Transverse colon (tissue), 3 donors: ENCODE results near the gene ITGA1.

Experiments used
- POLR2A ChIP-seq: fragments of 450-650 bp; IDR thresholded peaks from one replicate; pipeline ENCODE4 v1.6.1; 2016; ENCODE audit warnings: antibody characterized with exemption, mild to moderate bottlenecking, moderate library complexity
- TF ChIP-seq, protein P1 (sequence below), 5 experiments: fragments of 200-600 bp in 3 of 5; fragments of 450-650 bp in 2 of 5; sonication (generic) in 3 of 5; IDR thresholded peaks; 1 replicate in 2 of 5; 2 replicates in 3 of 5; pipeline ENCODE4 v1.5.1; 2016 to 2017; ENCODE audit warnings: antibody characterized with exemption in 5 of 5, inconsistent platforms in 3 of 5, mild to moderate bottlenecking in 2 of 5, moderate library complexity in 1 of 5

DNA sequence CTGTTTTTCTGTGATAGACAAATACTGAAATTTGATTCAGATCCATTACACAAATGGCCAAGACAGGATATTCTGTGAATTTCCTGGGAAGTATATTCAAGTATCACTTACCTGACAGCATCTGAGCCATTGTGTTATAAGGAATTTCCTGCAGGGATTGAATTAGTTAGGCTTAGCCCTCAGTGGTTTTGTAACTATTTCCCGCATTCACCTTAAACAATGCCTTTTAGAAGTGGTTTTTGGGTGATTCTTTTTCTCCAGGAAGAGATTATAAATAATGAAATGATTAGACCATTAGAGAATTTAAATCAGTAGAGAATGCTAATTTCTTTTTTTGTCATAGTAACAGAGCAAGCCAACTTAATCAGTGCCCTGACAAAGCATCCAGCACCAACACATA, 30.6 kb downstream of the ITGA1 start:
- TF ChIP-seq, protein P1, sequence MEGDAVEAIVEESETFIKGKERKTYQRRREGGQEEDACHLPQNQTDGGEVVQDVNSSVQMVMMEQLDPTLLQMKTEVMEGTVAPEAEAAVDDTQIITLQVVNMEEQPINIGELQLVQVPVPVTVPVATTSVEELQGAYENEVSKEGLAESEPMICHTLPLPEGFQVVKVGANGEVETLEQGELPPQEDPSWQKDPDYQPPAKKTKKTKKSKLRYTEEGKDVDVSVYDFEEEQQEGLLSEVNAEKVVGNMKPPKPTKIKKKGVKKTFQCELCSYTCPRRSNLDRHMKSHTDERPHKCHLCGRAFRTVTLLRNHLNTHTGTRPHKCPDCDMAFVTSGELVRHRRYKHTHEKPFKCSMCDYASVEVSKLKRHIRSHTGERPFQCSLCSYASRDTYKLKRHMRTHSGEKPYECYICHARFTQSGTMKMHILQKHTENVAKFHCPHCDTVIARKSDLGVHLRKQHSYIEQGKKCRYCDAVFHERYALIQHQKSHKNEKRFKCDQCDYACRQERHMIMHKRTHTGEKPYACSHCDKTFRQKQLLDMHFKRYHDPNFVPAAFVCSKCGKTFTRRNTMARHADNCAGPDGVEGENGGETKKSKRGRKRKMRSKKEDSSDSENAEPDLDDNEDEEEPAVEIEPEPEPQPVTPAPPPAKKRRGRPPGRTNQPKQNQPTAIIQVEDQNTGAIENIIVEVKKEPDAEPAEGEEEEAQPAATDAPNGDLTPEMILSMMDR (IDR thresholded peaks at IDR 0.05) = no peak
- no peak for TF ChIP-seq POLR2A
